GM19467 (cell line): ENCODE results near the gene RXRA.

Source experiments
- ATAC-seq: cut with Tn5 transposase; IDR thresholded peaks from one replicate; pipeline ENCODE4 v1.9.1; 2021; ENCODE audit warnings: mild to moderate bottlenecking, moderate library complexity; ENCODE audit not compliant: unreplicated experiment

RXRA gene

GRCh38 chr9:134441227-134442084 lies 115.2 kb downstream of the RXRA start:
- ATAC-seq = no peak

GRCh38 chr9:134442085-134442474 lies 115.8 kb downstream of the RXRA start:
- ATAC-seq = no peak

- no peak for ATAC-seq
These were observed 116.4 kb downstream of the RXRA start for GRCh38 chr9:134442486-134443173.

- ATAC-seq = peak; percentile 71
These were observed 117.2 kb downstream of the RXRA start for GRCh38 chr9:134443174-134444037.

GRCh38 chr9:134444038-134444315 lies 117.7 kb downstream of the RXRA start:
- no peak for ATAC-seq

- ATAC-seq = no peak
These were observed 118.7 kb downstream of the RXRA start for GRCh38 chr9:134445000-134445399.

- peak; percentile 75 for ATAC-seq
These were observed 123.1 kb downstream of the RXRA start for GRCh38 chr9:134449180-134449916.

- no peak for ATAC-seq
These were observed 125.6 kb downstream of the RXRA start for GRCh38 chr9:134451700-134452458.

- ATAC-seq = no peak
These were observed 126.5 kb downstream of the RXRA start for GRCh38 chr9:134452728-134453127.

- no peak for ATAC-seq
These were observed 127.7 kb downstream of the RXRA start for GRCh38 chr9:134453776-134454475.

GRCh38 chr9:134454476-134454857 lies 128.2 kb downstream of the RXRA start:
- no peak for ATAC-seq

- no peak for ATAC-seq
These were observed 128.8 kb downstream of the RXRA start for GRCh38 chr9:134455021-134455471.

- ATAC-seq = no peak
These were observed 129.3 kb downstream of the RXRA start for GRCh38 chr9:134455537-134455933.

- ATAC-seq = no peak
These were observed 129.9 kb downstream of the RXRA start for GRCh38 chr9:134455934-134456755.

- ATAC-seq = no peak
These were observed 130.6 kb downstream of the RXRA start for GRCh38 chr9:134456756-134457305.

GRCh38 chr9:134457321-134458206 lies 131.3 kb downstream of the RXRA start:
- no peak for ATAC-seq
